Keratinocyte (primary cell): ENCODE measurements around the gene FKBP1A. TPM values are rescaled to one million over a fixed set of nuclear protein-coding genes. Genes with fewer than 3 reads are reported as not detected.

Experiments
- DNase-seq: peaks from one replicate; pipeline ENCODE4 v3.0.0-alpha.2; 2011; ENCODE audit warnings: low read depth, missing footprints, low spot score
- FAIRE-seq: peaks from 2 replicates; lab custom pipeline; 2011; peaks lifted over from hg19 to GRCh38; lab: Jason Lieb, UNC
- H2AFZ ChIP-seq: 2 replicates; pipeline ENCODE4 v1.6.0; 2012; ENCODE audit warnings: low read length, control low read depth, inconsistent platforms; ENCODE audit not compliant: control insufficient read depth
- H3K27ac ChIP-seq: 2 replicates; pipeline ENCODE4 v1.5.1; 2011; ENCODE audit warnings: low read length; ENCODE audit not compliant: control insufficient read depth, insufficient read depth
- H3K27me3 ChIP-seq: 3 replicates; pipeline ENCODE4 v1.6.0; 2011; ENCODE audit warnings: low read length; ENCODE audit not compliant: control insufficient read depth, insufficient read depth; ENCODE audit errors: extremely low read depth
- H3K36me3 ChIP-seq, 2 experiments: 2 replicates in 1 of 2; 3 replicates in 1 of 2; pipeline ENCODE4 v1.5.1; 2011; ENCODE audit warnings: low read length in 2 of 2, mild to moderate bottlenecking in 1 of 2; ENCODE audit not compliant: control insufficient read depth in 2 of 2, insufficient read depth in 2 of 2; ENCODE audit errors: extremely low read depth in 1 of 2
- H3K4me1 ChIP-seq: 3 replicates; pipeline ENCODE4 v1.5.1; 2011; ENCODE audit warnings: low read length; ENCODE audit not compliant: control insufficient read depth, insufficient read depth; ENCODE audit errors: extremely low read depth
- H3K4me2 ChIP-seq: 3 replicates; pipeline ENCODE4 v1.6.0; 2011; ENCODE audit warnings: low read depth, low read length; ENCODE audit not compliant: control insufficient read depth, insufficient read depth; ENCODE audit errors: extremely low read depth
- H3K4me3 ChIP-seq, 3 experiments: fragments of 200-600 bp in 1 of 3; sonication (generic) in 1 of 3; 2 replicates in 2 of 3; 3 replicates in 1 of 3; pipeline ENCODE4 v1.5.1; 2011 to 2016; ENCODE audit warnings: low read length in 3 of 3, mild to moderate bottlenecking in 3 of 3, control low read depth in 2 of 3, inconsistent platforms in 1 of 3, low read depth in 1 of 3, mixed read lengths in 1 of 3, mixed run types in 1 of 3, moderate library complexity in 1 of 3; ENCODE audit not compliant: control insufficient read depth in 2 of 3, insufficient read depth in 2 of 3; ENCODE audit errors: extremely low read depth in 1 of 3
- H3K79me2 ChIP-seq: 2 replicates; pipeline ENCODE4 v1.6.0; 2012; ENCODE audit warnings: low read length; ENCODE audit not compliant: control insufficient read depth, insufficient read depth
- H3K9ac ChIP-seq: 3 replicates; pipeline ENCODE4 v1.6.0; 2011; ENCODE audit warnings: low read length; ENCODE audit not compliant: control insufficient read depth, insufficient read depth; ENCODE audit errors: extremely low read depth
- H3K9me1 ChIP-seq: 3 replicates; pipeline ENCODE4 v1.6.0; 2011; ENCODE audit warnings: low read length; ENCODE audit not compliant: control insufficient read depth, insufficient read depth; ENCODE audit errors: extremely low read depth
- H3K9me3 ChIP-seq: 2 replicates; pipeline ENCODE4 v1.5.1; 2012; ENCODE audit warnings: low read depth, low read length; ENCODE audit not compliant: control insufficient read depth
- H4K20me1 ChIP-seq: 3 replicates; pipeline ENCODE4 v1.6.0; 2011; ENCODE audit warnings: low read length; ENCODE audit not compliant: control insufficient read depth, insufficient read depth; ENCODE audit errors: extremely low read depth
- EZH2 ChIP-seq: IDR thresholded peaks from one replicate; pipeline ENCODE4 v1.6.1; 2012; ENCODE audit warnings: inconsistent platforms, mild to moderate bottlenecking, low read length, moderate library complexity
- dilution Hi-C: fragments of 300-500 bp; cut with MboI; formaldehyde crosslinking; loops from one replicate; pipeline ENCODE4 v1.7.0; 2020; ENCODE audit warnings: low sequenced_read_pairs; ENCODE audit not compliant: extremely low pct_ligation_motif_present
- polyA plus RNA-seq, 5 experiments: library from polyadenylated mRNA; depleted of rRNA in 3 of 5; stranded (reverse) in 3 of 5; stranded (forward) in 1 of 5; unstranded in 1 of 5; fragments of >200 nt; gene quantifications; 1 replicate in 1 of 5; 2 replicates in 3 of 5; 3 replicates in 1 of 5; pipeline versions ENCODE4 v1.2.1 to v1.2.3, GENCODE V29; 2011 to 2012; ENCODE audit warnings: missing spikeins in 2 of 5, low read depth in 1 of 5, low replicate concordance in 1 of 5
- TF ChIP-seq, protein P1 (sequence below), 3 experiments: IDR thresholded peaks in 1 of 3; conservative IDR thresholded peaks in 1 of 3; optimal IDR thresholded peaks in 1 of 3; 2 replicates in 2 of 3; 3 replicates in 1 of 3; pipeline versions ENCODE3 to v1.5.1; 2011; ENCODE audit warnings: low read length in 3 of 3, mild to moderate bottlenecking in 3 of 3, moderate library complexity in 2 of 3, control low read depth in 1 of 3, inconsistent platforms in 1 of 3; ENCODE audit not compliant: insufficient read depth in 2 of 3; ENCODE audit errors: extremely low read depth in 1 of 3

Gene FKBP1A
- polyA plus RNA-seq, 1 donor (not counting 4 experiments of a cell fraction or from before 2014, with no cell fraction given), result 1,010 TPM

DNA sequence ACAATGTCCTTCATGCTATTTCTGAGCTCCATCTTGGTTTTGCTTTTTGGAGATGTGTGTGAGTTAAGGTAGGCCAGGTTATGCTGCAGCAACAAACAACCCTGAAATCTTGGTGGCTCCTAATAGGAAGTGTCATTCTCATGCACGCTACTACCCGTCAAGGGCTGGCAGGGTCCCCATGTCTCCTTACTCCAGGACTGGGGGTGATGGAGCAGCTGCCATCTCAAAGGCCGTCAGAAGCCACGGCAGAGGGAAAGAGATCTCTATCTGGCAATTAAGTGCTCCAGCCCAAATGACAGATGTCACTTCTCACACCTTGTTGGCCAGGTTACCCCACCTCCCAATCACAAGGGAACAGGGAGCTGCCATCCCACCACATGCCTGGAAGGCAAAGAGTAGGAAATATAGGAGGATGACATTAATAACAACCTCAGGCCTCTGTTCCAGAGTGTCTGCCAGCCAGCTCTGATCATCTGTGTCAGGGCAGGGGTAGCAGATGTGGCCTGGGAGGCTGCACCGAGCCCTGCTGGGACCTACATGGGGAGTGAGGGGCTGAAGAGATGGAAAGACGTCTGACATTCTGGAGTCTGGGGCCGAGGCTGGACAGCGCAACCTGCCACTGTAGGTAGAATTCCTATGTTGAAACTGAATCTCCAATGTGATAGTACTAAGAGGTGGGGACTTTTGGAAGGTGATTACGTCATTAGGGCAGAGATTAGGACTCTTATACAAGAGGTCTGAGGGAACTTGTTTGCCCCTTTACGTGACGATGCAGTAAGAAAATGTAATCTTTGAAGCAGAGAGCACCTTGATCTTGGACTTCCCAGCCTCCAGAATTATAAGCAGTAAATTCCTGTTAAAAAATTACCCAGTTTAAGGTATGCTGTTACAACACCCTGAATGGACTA, 59.1 kb downstream of the FKBP1A start:
- Histone ChIP-seq H3K9me3 (no peaks in the 10 kb centered on the region), H3K9me1 (peaks cover 3% of the 10 kb centered on the region), H4K20me1 (peaks cover 5% of the 10 kb centered on the region), H3K9ac (no peak overlapping the region), H3K27me3 (no peaks in the 10 kb centered on the region), H2AFZ (no peak overlapping the region), H3K27ac (no peak overlapping the region), H3K79me2 (peaks cover 41% of the 10 kb centered on the region), H3K4me2 (no peak overlapping the region), H3K4me3 (no peak overlapping the region), H3K36me3 (peaks cover 3 to 15% of the 10 kb centered on the region in 2 experiments), H3K4me1 (peaks cover 59% of the 10 kb centered on the region)
- TF ChIP-seq, protein P1, sequence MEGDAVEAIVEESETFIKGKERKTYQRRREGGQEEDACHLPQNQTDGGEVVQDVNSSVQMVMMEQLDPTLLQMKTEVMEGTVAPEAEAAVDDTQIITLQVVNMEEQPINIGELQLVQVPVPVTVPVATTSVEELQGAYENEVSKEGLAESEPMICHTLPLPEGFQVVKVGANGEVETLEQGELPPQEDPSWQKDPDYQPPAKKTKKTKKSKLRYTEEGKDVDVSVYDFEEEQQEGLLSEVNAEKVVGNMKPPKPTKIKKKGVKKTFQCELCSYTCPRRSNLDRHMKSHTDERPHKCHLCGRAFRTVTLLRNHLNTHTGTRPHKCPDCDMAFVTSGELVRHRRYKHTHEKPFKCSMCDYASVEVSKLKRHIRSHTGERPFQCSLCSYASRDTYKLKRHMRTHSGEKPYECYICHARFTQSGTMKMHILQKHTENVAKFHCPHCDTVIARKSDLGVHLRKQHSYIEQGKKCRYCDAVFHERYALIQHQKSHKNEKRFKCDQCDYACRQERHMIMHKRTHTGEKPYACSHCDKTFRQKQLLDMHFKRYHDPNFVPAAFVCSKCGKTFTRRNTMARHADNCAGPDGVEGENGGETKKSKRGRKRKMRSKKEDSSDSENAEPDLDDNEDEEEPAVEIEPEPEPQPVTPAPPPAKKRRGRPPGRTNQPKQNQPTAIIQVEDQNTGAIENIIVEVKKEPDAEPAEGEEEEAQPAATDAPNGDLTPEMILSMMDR (optimal IDR thresholded peaks at IDR 0.05 in 1 of 3, IDR thresholded peaks at IDR 0.05 in 1 of 3, conservative IDR thresholded peaks at IDR 0.05 in 1 of 3; ENCODE audit: extremely low read depth in 1 of 3, insufficient read depth in 2 of 3, low read length in 3 of 3), result no peak
- TF ChIP-seq EZH2, result no peak
- no peak for DNase-seq
- FAIRE-seq, result no peak
- dilution Hi-C loops, result no loop called here

DNA sequence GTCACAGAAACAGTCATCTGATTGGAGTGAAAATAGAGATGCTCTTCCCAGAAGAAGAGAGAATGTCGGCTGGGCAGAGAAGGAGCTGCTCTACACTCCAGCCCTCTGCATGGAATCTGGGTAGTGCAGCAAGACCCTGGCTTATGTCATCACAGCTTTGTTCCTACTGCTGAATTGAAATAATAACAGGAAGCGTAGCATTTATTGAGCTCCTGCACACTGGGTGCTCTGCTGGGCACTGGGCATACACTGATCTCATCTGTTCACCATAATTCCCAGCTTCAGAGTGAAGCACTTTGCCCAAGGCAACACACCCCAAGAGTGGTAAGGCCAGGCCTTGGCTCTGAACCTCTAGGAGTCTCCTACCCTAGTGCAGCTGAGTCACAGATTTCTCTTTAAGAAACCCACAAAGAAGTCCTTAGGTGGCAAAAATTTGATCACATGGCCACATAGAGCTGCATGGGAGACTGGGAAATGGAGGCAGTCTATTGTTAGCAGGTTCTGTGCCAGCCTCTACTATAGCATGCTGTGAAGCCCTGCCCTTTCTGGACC, 60.0 kb downstream of the FKBP1A start:
- Histone ChIP-seq H3K4me2 (no peak overlapping the region), H3K27me3 (no peaks in the 10 kb centered on the region), H3K4me1 (peaks cover 68% of the 10 kb centered on the region), H3K36me3 (peaks cover 3 to 10% of the 10 kb centered on the region in 2 experiments), H3K9ac (no peak overlapping the region), H3K4me3 (no peak overlapping the region), H3K27ac (no peak overlapping the region), H3K9me1 (peaks cover 5% of the 10 kb centered on the region), H3K79me2 (peaks cover 50% of the 10 kb centered on the region), H3K9me3 (no peaks in the 10 kb centered on the region), H4K20me1 (peaks cover 5% of the 10 kb centered on the region), H2AFZ (no peak overlapping the region)
- DNase-seq (no peak), FAIRE-seq (no peak)
- dilution Hi-C loops, result no loop called here
- TF ChIP-seq, protein P1 (optimal IDR thresholded peaks at IDR 0.05 in 1 of 3, IDR thresholded peaks at IDR 0.05 in 1 of 3, conservative IDR thresholded peaks at IDR 0.05 in 1 of 3; ENCODE audit: extremely low read depth in 1 of 3, insufficient read depth in 2 of 3, low read length in 3 of 3), result no peak
- no peak for TF ChIP-seq EZH2
